ENCODE data around the gene FMR1. TPM values are rescaled to one million over a fixed set of nuclear protein-coding genes. Genes with fewer than 3 reads are reported as not detected.

FMR1 gene
- total RNA-seq, 1 donor from 2014 or later, result 22.5 TPM

DNA sequence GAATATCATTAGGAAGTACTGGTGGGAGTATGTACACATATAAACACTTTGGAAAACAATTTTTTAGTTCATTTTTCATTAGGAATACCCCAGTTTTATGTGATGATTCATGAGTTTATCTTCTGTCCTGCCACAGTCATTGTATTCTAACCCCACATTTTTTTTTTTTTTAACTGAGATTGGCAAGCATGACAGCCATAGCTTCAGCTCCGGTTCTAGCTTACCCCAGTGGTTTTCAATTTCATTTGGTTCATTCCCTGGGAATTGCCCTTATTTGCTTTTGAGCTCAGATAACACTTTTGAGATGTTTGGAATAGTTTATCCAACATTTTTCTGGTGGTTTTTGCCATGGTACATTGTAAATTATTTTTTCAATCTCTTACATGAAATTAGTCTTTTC, 21.0 kb upstream of the FMR1 start:
- DNase-seq (ENCODE audit: low read depth), result no peak
- Histone ChIP-seq H3K27me3 (ENCODE audit: control insufficient read depth, insufficient read depth, low read length) (no peaks in the 10 kb centered on the region), H3K36me3 (ENCODE audit: control insufficient read depth, insufficient read depth, low read length) (no peaks in the 10 kb centered on the region), H3K4me3 (ENCODE audit: low read depth, low read length) (no peak overlapping the region)
- TF ChIP-seq, protein P1, sequence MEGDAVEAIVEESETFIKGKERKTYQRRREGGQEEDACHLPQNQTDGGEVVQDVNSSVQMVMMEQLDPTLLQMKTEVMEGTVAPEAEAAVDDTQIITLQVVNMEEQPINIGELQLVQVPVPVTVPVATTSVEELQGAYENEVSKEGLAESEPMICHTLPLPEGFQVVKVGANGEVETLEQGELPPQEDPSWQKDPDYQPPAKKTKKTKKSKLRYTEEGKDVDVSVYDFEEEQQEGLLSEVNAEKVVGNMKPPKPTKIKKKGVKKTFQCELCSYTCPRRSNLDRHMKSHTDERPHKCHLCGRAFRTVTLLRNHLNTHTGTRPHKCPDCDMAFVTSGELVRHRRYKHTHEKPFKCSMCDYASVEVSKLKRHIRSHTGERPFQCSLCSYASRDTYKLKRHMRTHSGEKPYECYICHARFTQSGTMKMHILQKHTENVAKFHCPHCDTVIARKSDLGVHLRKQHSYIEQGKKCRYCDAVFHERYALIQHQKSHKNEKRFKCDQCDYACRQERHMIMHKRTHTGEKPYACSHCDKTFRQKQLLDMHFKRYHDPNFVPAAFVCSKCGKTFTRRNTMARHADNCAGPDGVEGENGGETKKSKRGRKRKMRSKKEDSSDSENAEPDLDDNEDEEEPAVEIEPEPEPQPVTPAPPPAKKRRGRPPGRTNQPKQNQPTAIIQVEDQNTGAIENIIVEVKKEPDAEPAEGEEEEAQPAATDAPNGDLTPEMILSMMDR (IDR thresholded peaks at IDR 0.05; ENCODE audit: insufficient read depth, low read length, poor library complexity, severe bottlenecking), result no peak

DNA sequence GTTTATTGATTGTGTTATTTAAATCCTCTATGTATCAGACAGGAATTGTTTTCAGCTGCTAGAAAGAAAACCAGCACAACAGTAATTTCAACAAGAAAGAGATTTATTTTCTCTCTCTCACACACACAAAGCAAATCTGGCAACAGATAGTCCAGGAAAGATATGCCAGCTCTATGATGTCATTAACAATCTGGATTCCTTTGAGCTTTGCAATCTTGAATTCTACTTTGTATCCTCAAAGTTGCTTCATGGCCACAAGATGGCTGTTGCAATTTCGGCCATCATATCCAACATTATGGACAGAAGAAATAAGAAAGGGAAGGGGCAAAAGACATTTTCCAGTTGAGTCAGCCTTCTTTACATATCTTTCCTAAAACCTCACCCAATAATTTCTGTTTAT, 19.8 kb upstream of the FMR1 start:
- Histone ChIP-seq H3K27me3 (ENCODE audit: control insufficient read depth, insufficient read depth, low read length) (no peaks in the 10 kb centered on the region), H3K36me3 (ENCODE audit: control insufficient read depth, insufficient read depth, low read length) (no peaks in the 10 kb centered on the region), H3K4me3 (ENCODE audit: low read depth, low read length) (no peak overlapping the region)
- no peak for DNase-seq (ENCODE audit: low read depth)
- TF ChIP-seq, protein P1 (IDR thresholded peaks at IDR 0.05; ENCODE audit: insufficient read depth, low read length, poor library complexity, severe bottlenecking), result no peak

DNA sequence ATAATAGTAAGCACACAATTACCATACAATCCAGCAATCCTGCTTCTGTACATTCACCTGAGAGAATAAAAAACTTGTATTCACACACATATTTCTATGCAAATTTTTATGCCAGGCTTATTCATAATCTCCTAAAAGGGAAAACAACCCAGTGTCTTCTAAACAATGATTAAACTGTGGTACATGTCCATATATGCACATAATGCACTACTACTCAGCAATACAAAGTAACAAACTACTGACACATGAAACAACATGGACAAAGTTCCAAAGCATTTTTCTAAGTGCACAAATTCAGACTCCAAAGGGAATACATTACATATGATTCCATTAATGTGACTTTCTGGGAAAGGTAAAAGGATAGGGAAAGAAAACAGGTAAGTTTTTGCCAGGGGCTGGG, 18.0 kb upstream of the FMR1 start:
- no peak for DNase-seq (ENCODE audit: low read depth)
- Histone ChIP-seq H3K27me3 (ENCODE audit: control insufficient read depth, insufficient read depth, low read length) (no peaks in the 10 kb centered on the region), H3K36me3 (ENCODE audit: control insufficient read depth, insufficient read depth, low read length) (no peaks in the 10 kb centered on the region), H3K4me3 (ENCODE audit: low read depth, low read length) (no peak overlapping the region)
- TF ChIP-seq, protein P1 (IDR thresholded peaks at IDR 0.05; ENCODE audit: insufficient read depth, low read length, poor library complexity, severe bottlenecking), result no peak

DNA sequence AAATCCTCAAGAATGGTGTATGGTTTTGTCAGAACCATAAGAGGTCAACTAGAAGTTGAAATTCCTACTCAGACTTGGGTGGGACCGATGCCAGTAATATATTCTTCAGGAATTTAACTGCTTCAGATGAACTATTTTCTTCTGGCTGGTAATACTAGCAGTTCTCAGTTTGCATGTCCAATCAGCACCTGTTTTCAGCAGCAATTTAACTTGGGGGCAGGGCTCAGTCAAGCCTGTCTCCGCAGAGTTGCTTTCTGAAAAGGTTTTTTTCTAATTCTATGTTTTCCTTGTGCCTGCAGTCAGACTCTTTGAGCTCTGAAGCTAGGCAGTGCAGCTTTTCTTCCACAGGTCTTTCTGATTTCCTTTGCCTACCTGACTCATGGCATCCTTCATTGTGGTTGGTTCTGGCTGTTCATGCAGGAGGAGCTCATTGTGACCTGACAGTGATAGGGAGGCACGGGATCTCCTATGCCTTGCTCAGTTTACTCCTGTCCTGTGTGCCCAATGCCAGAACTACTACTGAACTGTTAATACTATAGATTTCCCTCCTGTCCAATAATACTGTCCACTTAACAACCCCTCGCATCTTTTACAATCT, 17.3 kb upstream of the FMR1 start:
- DNase-seq (ENCODE audit: low read depth), result no peak
- TF ChIP-seq, protein P1 (IDR thresholded peaks at IDR 0.05; ENCODE audit: insufficient read depth, low read length, poor library complexity, severe bottlenecking), result no peak
- Histone ChIP-seq H3K27me3 (ENCODE audit: control insufficient read depth, insufficient read depth, low read length) (no peaks in the 10 kb centered on the region), H3K36me3 (ENCODE audit: control insufficient read depth, insufficient read depth, low read length) (no peaks in the 10 kb centered on the region), H3K4me3 (ENCODE audit: low read depth, low read length) (no peak overlapping the region)

DNA sequence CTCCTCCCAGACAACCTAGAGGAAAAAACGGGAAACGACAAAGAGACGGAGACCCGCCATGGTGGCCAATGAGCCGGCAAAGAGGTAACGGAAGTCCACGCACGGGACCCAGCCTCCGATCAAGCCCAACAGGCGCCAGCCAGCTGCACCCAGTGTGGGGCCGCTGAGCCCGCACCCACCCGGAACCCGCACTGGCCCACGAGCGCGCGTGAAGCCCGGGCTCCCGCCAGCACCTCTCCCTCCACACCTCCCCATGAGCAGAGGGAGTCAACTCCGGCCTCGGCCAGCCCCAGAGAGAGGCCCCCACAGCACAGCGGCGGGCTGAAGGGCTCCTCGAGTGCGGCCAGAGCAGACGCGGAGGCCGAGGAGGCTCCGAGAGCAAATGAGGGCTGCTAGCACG, 14.6 kb upstream of the FMR1 start:
- no peak for DNase-seq (ENCODE audit: low read depth)
- H3K4me3 ChIP-seq (ENCODE audit: low read depth, low read length), result no peak overlapping the region
- H3K27me3 ChIP-seq (ENCODE audit: control insufficient read depth, insufficient read depth, low read length), result no peaks in the 10 kb centered on the region
- H3K36me3 ChIP-seq (ENCODE audit: control insufficient read depth, insufficient read depth, low read length), result no peaks in the 10 kb centered on the region
- TF ChIP-seq, protein P1 (IDR thresholded peaks at IDR 0.05; ENCODE audit: insufficient read depth, low read length, poor library complexity, severe bottlenecking), result no peak

DNA sequence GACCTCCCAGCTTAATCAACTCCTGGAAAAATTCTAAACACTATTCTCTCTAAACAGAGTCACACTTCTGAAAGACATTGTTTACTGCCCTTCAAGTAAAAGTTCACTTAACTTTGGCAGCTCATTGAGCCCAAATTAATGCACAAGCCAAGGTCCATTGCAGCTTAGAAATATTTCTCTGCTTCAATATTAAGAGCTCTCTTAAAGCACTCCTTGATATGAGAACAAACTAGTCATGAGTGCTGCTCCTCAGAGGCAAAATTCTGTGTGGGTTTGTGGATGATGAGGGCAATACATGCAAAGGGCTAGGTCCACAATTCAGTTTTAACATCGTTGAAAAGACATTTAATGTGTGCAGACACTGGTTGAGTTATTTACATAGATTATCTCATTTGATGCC, 12.8 kb upstream of the FMR1 start:
- H3K27me3 ChIP-seq (ENCODE audit: control insufficient read depth, insufficient read depth, low read length), result no peaks in the 10 kb centered on the region
- H3K4me3 ChIP-seq (ENCODE audit: low read depth, low read length), result no peak overlapping the region
- TF ChIP-seq, protein P1 (IDR thresholded peaks at IDR 0.05; ENCODE audit: insufficient read depth, low read length, poor library complexity, severe bottlenecking), result no peak
- no peaks in the 10 kb centered on the region for H3K36me3 ChIP-seq (ENCODE audit: control insufficient read depth, insufficient read depth, low read length)
- DNase-seq (ENCODE audit: low read depth), result no peak

Measured in kidney epithelial cell (primary cell).